Type B pancreatic cell (in vitro differentiated cells): ENCODE measurements around the gene SEMA3G. TPM values are rescaled to one million over a fixed set of nuclear protein-coding genes. Genes with fewer than 3 reads are reported as not detected.

Experiments
- DNase-seq: peaks from one replicate; pipeline ENCODE4 v3.0.0; 2021; ENCODE audit warnings: mixed read lengths; ENCODE audit not compliant: unreplicated experiment; ENCODE audit errors: extremely low spot score
- H3K27ac Mint-ChIP-seq: 2 replicates; pipeline ENCODE4 v1.8.0; 2021; ENCODE audit warnings: mild to moderate bottlenecking, mixed read lengths
- H3K27me3 Mint-ChIP-seq: 2 replicates; pipeline ENCODE4 v1.8.0; 2021; ENCODE audit warnings: mixed read lengths
- H3K36me3 Mint-ChIP-seq: 2 replicates; pipeline ENCODE4 v1.8.0; 2021; ENCODE audit warnings: mixed read lengths
- H3K4me1 Mint-ChIP-seq: one replicate; pipeline ENCODE4 v1.8.0; 2021; ENCODE audit warnings: mixed read lengths; ENCODE audit not compliant: unreplicated experiment
- H3K4me3 Mint-ChIP-seq: 2 replicates; pipeline ENCODE4 v1.8.0; 2021; ENCODE audit warnings: mild to moderate bottlenecking, mixed read lengths
- H3K9me3 Mint-ChIP-seq: 2 replicates; pipeline ENCODE4 v1.8.0; 2021; ENCODE audit warnings: mixed read lengths
- total RNA-seq: library from RNA; stranded (reverse); gene quantifications from 2 replicates; pipeline ENCODE4 v1.2.1, GENCODE V29; 2021; ENCODE audit warnings: low replicate concordance
- TF ChIP-seq, protein P1 (sequence below): fragments of 200-600 bp; sonication (generic); conservative IDR thresholded peaks from 2 replicates; pipeline ENCODE4 v1.5.0; 2021; ENCODE audit warnings: antibody characterized with exemption, mild to moderate bottlenecking

The SEMA3G gene
- total RNA-seq, 1 donor from 2014 or later: 0.77 TPM

DNA sequence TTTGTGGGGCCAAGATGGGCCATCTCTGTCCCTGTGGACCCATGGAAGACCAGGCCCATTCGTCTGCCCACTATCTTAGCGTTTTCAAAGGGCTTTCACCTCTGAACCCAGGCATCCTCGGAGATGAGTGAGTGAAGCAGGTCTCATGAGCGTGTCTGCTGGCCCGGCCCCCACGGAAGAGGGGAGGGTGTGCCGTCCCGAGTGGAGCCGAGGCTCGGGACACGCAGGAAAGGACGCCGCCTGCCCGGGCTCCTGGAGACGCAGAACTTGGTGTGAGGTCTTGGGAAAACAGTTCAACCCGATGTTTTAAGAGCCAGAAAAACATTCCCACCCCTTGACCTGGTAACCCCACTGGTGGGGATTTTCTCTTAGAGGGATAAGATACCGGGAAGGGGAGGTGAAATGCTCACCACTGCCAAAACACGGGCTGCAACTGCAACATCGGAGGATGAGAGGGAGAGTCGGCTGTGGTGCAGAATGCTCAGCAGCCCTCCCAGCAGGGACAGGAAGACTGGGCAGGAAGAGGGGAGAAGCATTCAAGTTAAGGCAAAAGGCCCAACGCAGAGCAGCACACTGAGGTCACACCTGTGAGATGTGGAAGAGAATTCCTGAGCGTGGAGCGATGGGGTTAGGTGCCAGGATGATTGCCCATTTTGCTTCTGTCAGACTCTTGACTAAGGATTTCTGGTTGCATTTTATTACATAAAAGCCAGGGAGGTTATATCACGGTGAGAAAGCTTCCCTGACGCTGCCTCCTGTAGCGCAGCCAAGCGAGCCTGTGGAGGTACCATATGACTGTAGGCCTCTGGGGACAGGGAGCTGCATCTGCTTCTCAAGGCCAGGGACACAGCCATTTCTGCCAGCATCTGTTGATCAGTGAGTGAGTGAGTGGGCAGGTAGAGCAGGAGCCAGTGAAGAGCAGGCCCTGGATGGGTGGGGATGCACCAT is 36.1 kb upstream of the SEMA3G start:
- no peak for DNase-seq

DNA sequence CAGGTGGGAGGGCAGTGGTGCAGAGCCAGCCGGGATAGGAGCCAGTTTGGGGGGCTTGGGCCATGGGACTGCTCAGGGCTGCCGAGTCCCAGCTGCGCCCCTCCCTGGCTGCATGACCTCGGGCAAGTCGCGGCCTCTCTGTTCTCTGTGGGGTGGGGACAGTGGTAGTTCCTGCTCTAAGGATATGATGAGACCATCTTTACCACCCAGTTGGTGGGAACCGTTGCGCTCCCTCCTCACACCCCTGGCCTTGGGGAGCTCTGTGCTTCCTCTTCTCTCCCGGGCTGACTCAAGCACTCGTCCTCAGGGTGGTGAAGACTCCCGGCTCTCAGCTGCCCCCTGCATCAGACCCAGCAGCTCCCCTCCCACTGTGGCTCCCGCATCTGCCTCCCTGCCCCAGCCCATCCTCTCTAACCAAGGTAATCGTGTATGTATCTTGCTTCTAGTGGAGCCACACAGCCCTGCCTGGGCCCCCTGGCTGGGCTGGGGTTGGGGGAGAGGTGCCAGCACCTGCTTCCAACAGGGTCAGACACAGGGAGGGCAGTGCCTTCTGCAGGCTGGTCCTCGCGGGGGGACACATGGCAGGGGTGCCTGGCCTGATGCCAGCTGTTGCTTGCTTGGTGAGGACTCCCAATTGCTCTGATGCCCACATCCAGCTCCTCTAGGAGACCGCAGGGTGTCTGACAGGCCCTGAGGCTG is 35.1 kb upstream of the SEMA3G start:
- Mint-ChIP-seq H3K27ac (no peak overlapping the region), H3K4me3 (no peak overlapping the region), H3K9me3 (no peaks in the 10 kb centered on the region), H3K4me1 (peaks cover 28% of the 10 kb centered on the region), H3K27me3 (no peaks in the 10 kb centered on the region), H3K36me3 (peaks cover 22% of the 10 kb centered on the region)
- TF ChIP-seq, protein P1, sequence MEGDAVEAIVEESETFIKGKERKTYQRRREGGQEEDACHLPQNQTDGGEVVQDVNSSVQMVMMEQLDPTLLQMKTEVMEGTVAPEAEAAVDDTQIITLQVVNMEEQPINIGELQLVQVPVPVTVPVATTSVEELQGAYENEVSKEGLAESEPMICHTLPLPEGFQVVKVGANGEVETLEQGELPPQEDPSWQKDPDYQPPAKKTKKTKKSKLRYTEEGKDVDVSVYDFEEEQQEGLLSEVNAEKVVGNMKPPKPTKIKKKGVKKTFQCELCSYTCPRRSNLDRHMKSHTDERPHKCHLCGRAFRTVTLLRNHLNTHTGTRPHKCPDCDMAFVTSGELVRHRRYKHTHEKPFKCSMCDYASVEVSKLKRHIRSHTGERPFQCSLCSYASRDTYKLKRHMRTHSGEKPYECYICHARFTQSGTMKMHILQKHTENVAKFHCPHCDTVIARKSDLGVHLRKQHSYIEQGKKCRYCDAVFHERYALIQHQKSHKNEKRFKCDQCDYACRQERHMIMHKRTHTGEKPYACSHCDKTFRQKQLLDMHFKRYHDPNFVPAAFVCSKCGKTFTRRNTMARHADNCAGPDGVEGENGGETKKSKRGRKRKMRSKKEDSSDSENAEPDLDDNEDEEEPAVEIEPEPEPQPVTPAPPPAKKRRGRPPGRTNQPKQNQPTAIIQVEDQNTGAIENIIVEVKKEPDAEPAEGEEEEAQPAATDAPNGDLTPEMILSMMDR: no peak
- DNase-seq: no peak

More for the DNA sequence above, 36.1 kb upstream of the SEMA3G start:
- no peaks in the 10 kb centered on the region for H3K9me3 Mint-ChIP-seq
- H3K36me3 Mint-ChIP-seq: peaks cover 17% of the 10 kb centered on the region
- no peak overlapping the region for H3K27ac Mint-ChIP-seq
- no peak overlapping the region for H3K4me3 Mint-ChIP-seq
- no peaks in the 10 kb centered on the region for H3K27me3 Mint-ChIP-seq
- peaks cover 28% of the 10 kb centered on the region for H3K4me1 Mint-ChIP-seq
- TF ChIP-seq, protein P1: no peak

DNA sequence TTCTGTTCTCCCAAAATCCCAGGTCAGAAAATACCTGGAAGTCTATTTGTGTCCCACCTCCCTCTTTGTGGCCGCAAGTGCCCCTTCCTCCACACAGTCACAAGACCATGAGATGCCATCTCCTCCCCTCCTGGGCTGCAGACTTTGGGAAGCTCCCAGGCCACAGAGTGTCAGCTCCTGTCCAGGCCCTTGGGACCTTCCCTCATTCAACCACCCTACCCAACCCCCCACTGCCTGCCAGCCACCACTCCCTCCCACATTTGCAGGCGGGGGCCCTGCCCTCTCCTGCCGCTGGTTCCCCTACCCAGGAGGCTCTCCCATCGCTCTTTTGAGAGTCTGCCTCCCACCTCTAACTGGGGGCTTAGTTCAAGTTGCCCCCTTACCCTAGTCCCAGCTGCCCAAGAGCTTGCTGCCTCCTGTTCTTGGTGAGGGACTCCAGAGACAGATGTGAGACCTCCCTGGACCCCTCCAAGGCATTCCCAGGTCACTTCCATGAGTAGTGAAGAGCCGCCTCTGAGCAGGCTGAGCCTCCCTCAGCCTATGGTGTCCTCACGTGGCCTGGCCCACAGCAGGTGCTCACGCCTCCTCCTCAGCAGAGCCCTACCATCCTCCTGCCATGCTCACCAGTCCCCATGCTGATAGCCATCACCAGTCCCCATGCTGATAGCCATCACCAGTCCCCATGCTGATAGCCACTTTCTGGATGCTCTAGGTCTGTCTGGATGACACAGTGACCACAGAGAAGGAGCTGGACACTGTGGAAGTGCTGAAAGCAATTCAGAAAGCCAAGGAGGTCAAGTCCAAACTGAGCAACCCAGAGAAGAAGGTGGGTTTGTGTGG is 34.4 kb upstream of the SEMA3G start:
- no peak for DNase-seq
- Mint-ChIP-seq H3K4me3 (no peak overlapping the region), H3K4me1 (peaks cover 23% of the 10 kb centered on the region), H3K27ac (no peak overlapping the region), H3K36me3 (peaks cover 24% of the 10 kb centered on the region), H3K9me3 (no peaks in the 10 kb centered on the region), H3K27me3 (no peaks in the 10 kb centered on the region)
- TF ChIP-seq, protein P1: no peak

DNA sequence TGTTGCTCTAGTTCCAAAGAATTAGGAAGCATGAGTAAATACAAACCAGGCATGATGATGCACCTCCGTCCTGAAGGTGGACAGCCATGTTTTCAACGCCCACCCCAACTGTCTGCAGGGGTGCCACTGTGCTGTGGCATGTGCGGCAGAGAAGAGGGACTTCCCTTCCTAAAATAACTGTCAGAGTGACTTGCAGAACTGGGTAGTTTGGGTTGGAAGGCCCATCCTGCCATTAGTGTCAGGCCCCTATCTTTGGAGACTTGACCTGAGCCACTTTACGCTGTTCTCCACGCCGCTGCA is 32.8 kb upstream of the SEMA3G start:
- peaks cover 8% of the 10 kb centered on the region for H3K4me1 Mint-ChIP-seq
- H3K36me3 Mint-ChIP-seq: peaks cover 27% of the 10 kb centered on the region
- no peak overlapping the region for H3K27ac Mint-ChIP-seq

More for the DNA sequence above, 32.8 kb upstream of the SEMA3G start:
- TF ChIP-seq, protein P1: no peak
- DNase-seq: no peak
- no peak overlapping the region for H3K4me3 Mint-ChIP-seq
- H3K27me3 Mint-ChIP-seq: no peaks in the 10 kb centered on the region
- H3K9me3 Mint-ChIP-seq: no peaks in the 10 kb centered on the region
